Body of pancreas (tissue), 4 donors: ENCODE measurements around the gene KCNJ18. TPM values are rescaled to one million over a fixed set of nuclear protein-coding genes. Genes with fewer than 3 reads are reported as not detected.
"Not testable (repeated sequence)": the region's sequence is repeated elsewhere in the genome, so short reads cannot be mapped to it uniquely, and the experiment has no call there.

Experiments used
- ATAC-seq: fragments of 150-250 bp; one replicate; pipeline ENCODE4 v1.9.1; 2016
- DNase-seq, 4 donors: peaks; one replicate each; pipeline ENCODE4 v3.0.0-alpha.2; 2019
- H3K27ac ChIP-seq, 4 donors: fragments of 200-600 bp; sonication (generic); 1 replicate in 3 of 4; 2 replicates in 1 of 4; pipeline versions ENCODE4 v1.5.1 to v1.6.1; 2016 to 2019; ENCODE audit warnings: mild to moderate bottlenecking in 1 of 4, mixed read lengths in 1 of 4, moderate library complexity in 1 of 4
- H3K27me3 ChIP-seq, 2 donors: fragments of 200-600 bp; sonication (generic); one replicate each; pipeline ENCODE4 v1.6.0; 2016; ENCODE audit warnings: mild to moderate bottlenecking in 1 of 2
- H3K36me3 ChIP-seq, 2 donors: fragments of 200-600 bp; sonication (generic); replicated peaks in 1 of 2; 2 replicates each; pipeline ENCODE4 v1.5.1; 2016; ENCODE audit warnings: low read depth in 2 of 2; ENCODE audit not compliant: insufficient read depth in 1 of 2
- H3K4me1 ChIP-seq: fragments of 200-600 bp; sonication (generic); one replicate; pipeline ENCODE4 v1.6.0; 2016
- H3K4me3 ChIP-seq, 2 donors: fragments of 200-600 bp; sonication (generic); 1 replicate in 1 of 2; 2 replicates in 1 of 2; pipeline ENCODE4 v1.5.1; 2016 to 2019
- H3K9me3 ChIP-seq, 3 donors: fragments of 200-600 bp; sonication (generic); 1 replicate in 2 of 3; 2 replicates in 1 of 3; pipeline ENCODE4 v1.5.1; 2016
- CTCF ChIP-seq, 7 experiments: fragments of 450-650 bp in 4 of 7; fragments of 200-600 bp in 3 of 7; sonication (generic) in 3 of 7; IDR thresholded peaks; one replicate each; pipeline ENCODE4 v1.5.1; 2016 to 2019; ENCODE audit warnings: antibody characterized with exemption in 7 of 7
- POLR2A ChIP-seq, 3 donors: fragments of 450-650 bp; IDR thresholded peaks; one replicate each; pipeline ENCODE4 v1.6.1; 2016; ENCODE audit warnings: antibody characterized with exemption in 3 of 3, mild to moderate bottlenecking in 2 of 3
- WGBS, 2 donors: methylation state at CpG; one replicate each; pipeline ENCODE4 v1.1.5; 2017; 5-methylcytosine and 5-hydroxymethylcytosine counted together
- intact Hi-C: fragments of 100-400 bp; cut with DNase I; formaldehyde crosslinking; loops from one replicate; pipeline ENCODE4 v1.15.1; 2023
- total RNA-seq, 2 donors: library from RNA; depleted of rRNA; stranded (reverse); fragments of >200 nt; gene quantifications; one replicate each; pipeline ENCODE4 v1.1.0, GENCODE V29; 2016

The KCNJ18 gene
- total RNA-seq, 2 donors from 2014 or later: not detected

- DNase-seq (no peak), ATAC-seq (no peak)
- TF ChIP-seq POLR2A (IDR thresholded peaks at IDR 0.05) (no peak), CTCF (IDR thresholded peaks at IDR 0.05) (no peak)
- Histone ChIP-seq H3K27me3 (no peaks in the 10 kb centered on the region), H3K27ac (no peak overlapping the region), H3K9me3 (no peaks in the 10 kb centered on the region), H3K36me3 (no peaks in the 10 kb centered on the region), H3K4me3 (no peak overlapping the region), H3K4me1 (no peaks in the 10 kb centered on the region)
- 56 to 69% methylated on average over 12 of the region's 12 CpGs for WGBS, 2 donors
- intact Hi-C loops: no loop called here
Measured at GRCh38 chr17:21711182-21711581, 18.9 kb downstream of the KCNJ18 start.

- H3K27me3 ChIP-seq, H3K36me3 ChIP-seq, H3K4me1 ChIP-seq, H3K27ac ChIP-seq, H3K9me3 ChIP-seq, DNase-seq, H3K4me3 ChIP-seq, intact Hi-C loops, ATAC-seq: not testable (repeated sequence)
- 52 to 57% methylated on average over 8 of the region's 8 CpGs for WGBS, 2 donors
Measured at GRCh38 chr17:21713020-21713419, 20.7 kb downstream of the KCNJ18 start.

- 8 to 20% methylated on average over 1 of the region's 3 CpGs for WGBS, 2 donors
- H3K27me3 ChIP-seq, DNase-seq, H3K36me3 ChIP-seq, ATAC-seq, H3K9me3 ChIP-seq, H3K4me1 ChIP-seq, H3K4me3 ChIP-seq, intact Hi-C loops, H3K27ac ChIP-seq: not testable (repeated sequence)
Measured at GRCh38 chr17:21713631-21714030, 21.3 kb downstream of the KCNJ18 start.

GRCh38 chr17:21714676-21715075 lies 22.4 kb downstream of the KCNJ18 start:
- not testable (repeated sequence) for ATAC-seq, H3K4me1 ChIP-seq

GRCh38 chr17:21715877-21716276 lies 23.6 kb downstream of the KCNJ18 start:
- H3K4me1 ChIP-seq, H3K9me3 ChIP-seq, H3K36me3 ChIP-seq, H3K27me3 ChIP-seq, DNase-seq, intact Hi-C loops, ATAC-seq, H3K27ac ChIP-seq, H3K4me3 ChIP-seq: not testable (repeated sequence)
- 55 to 75% methylated on average over 2 to 3 of the region's 3 CpGs for whole genome bisulfite sequencing, 2 donors

More at GRCh38 chr17:21714676-21715075, 22.4 kb downstream of the KCNJ18 start:
- H3K27ac ChIP-seq, H3K4me3 ChIP-seq, intact Hi-C loops, H3K36me3 ChIP-seq, DNase-seq, H3K9me3 ChIP-seq, H3K27me3 ChIP-seq: not testable (repeated sequence)
- 40 to 54% methylated on average over 3 of the region's 3 CpGs for WGBS, 2 donors

GRCh38 chr17:21718971-21719370 lies 26.6 kb downstream of the KCNJ18 start:
- H3K4me1 ChIP-seq, H3K36me3 ChIP-seq, H3K27ac ChIP-seq, DNase-seq, H3K27me3 ChIP-seq, H3K4me3 ChIP-seq, intact Hi-C loops, ATAC-seq, H3K9me3 ChIP-seq: not testable (repeated sequence)

- H3K4me3 ChIP-seq, H3K4me1 ChIP-seq, H3K27ac ChIP-seq, intact Hi-C loops, DNase-seq, ATAC-seq, H3K36me3 ChIP-seq, H3K9me3 ChIP-seq, H3K27me3 ChIP-seq: not testable (repeated sequence)
- 44 to 50% methylated on average over 10 to 12 of the region's 12 CpGs for WGBS, 2 donors
Measured at GRCh38 chr17:21719511-21720226, 27.3 kb downstream of the KCNJ18 start.

GRCh38 chr17:21720566-21720965 lies 28.2 kb downstream of the KCNJ18 start:
- ATAC-seq, intact Hi-C loops, H3K36me3 ChIP-seq, H3K4me3 ChIP-seq, DNase-seq, H3K27ac ChIP-seq, H3K27me3 ChIP-seq, H3K4me1 ChIP-seq, H3K9me3 ChIP-seq: not testable (repeated sequence)
- WGBS, 2 donors: 41 to 52% methylated on average over 8 of the region's 8 CpGs

GRCh38 chr17:21722268-21722667 lies 29.9 kb downstream of the KCNJ18 start:
- H3K4me3 ChIP-seq, ATAC-seq, H3K27ac ChIP-seq, intact Hi-C loops, H3K9me3 ChIP-seq, H3K36me3 ChIP-seq, H3K4me1 ChIP-seq, H3K27me3 ChIP-seq, DNase-seq: not testable (repeated sequence)
- 49 to 54% methylated on average over 5 to 7 of the region's 7 CpGs for WGBS, 2 donors

- H3K4me1 ChIP-seq, intact Hi-C loops, H3K27me3 ChIP-seq, H3K36me3 ChIP-seq, H3K4me3 ChIP-seq, DNase-seq, H3K9me3 ChIP-seq, ATAC-seq, H3K27ac ChIP-seq: not testable (repeated sequence)
- WGBS, 2 donors: 45 to 52% methylated on average over 5 of the region's 6 CpGs
Measured at GRCh38 chr17:21724216-21725006, 32.1 kb downstream of the KCNJ18 start.

- intact Hi-C loops, H3K36me3 ChIP-seq, DNase-seq, H3K4me1 ChIP-seq, H3K4me3 ChIP-seq, H3K9me3 ChIP-seq, ATAC-seq, H3K27ac ChIP-seq, H3K27me3 ChIP-seq: not testable (repeated sequence)
- 59 to 61% methylated on average over 5 of the region's 5 CpGs for WGBS, 2 donors
Measured at GRCh38 chr17:21731076-21731475, 38.8 kb downstream of the KCNJ18 start.
